Activated T-helper 17 cell treated with anti-CD3 and anti-CD28 coated beads, Interleukin-2, amount 50 U/mL, for 72 hours (primary cell): Measurements from ENCODE around the gene TAS1R3. TPM values are rescaled to one million over a fixed set of nuclear protein-coding genes. Genes with fewer than 3 reads are reported as not detected.

Experiments
- ATAC-seq: fragments of 150-1000 bp; cut with Tn5 transposase; replicated peaks from 2 replicates; pipeline ENCODE4 v1.10.0; 2021; ENCODE audit warnings: mild to moderate bottlenecking, moderate library complexity
- H3K27ac Mint-ChIP-seq: one replicate; pipeline ENCODE4 v1.8.0; 2022; ENCODE audit warnings: mixed read lengths
- H3K27me3 Mint-ChIP-seq: one replicate; pipeline ENCODE4 v1.8.0; 2022; ENCODE audit warnings: mixed read lengths
- H3K36me3 Mint-ChIP-seq: one replicate; pipeline ENCODE4 v1.8.0; 2022; ENCODE audit warnings: low read depth, mild to moderate bottlenecking, mixed read lengths
- H3K4me1 Mint-ChIP-seq: one replicate; pipeline ENCODE4 v1.8.0; 2022; ENCODE audit warnings: mixed read lengths
- H3K4me3 Mint-ChIP-seq: one replicate; pipeline ENCODE4 v1.8.0; 2022; ENCODE audit warnings: mild to moderate bottlenecking, mixed read lengths
- H3K9me3 Mint-ChIP-seq: one replicate; pipeline ENCODE4 v1.8.0; 2022; ENCODE audit warnings: mixed read lengths
- total RNA-seq, 2 donors: library from RNA; stranded (reverse); gene quantifications; one replicate each; pipeline ENCODE4 v1.2.3, GENCODE V29; 2022

The TAS1R3 gene
- total RNA-seq, 2 donors from 2014 or later, result 0.71 to 1.1 TPM

GRCh38 chr1:1291548-1292441 lies 39.3 kb upstream of the TAS1R3 start:
- H3K4me3 Mint-ChIP-seq, result no peak overlapping the region
- ATAC-seq, result peak; percentile 83
- H3K27me3 Mint-ChIP-seq, result no peaks in the 10 kb centered on the region
- no peaks in the 10 kb centered on the region for H3K36me3 Mint-ChIP-seq
- no peak overlapping the region for H3K27ac Mint-ChIP-seq
- no peaks in the 10 kb centered on the region for H3K9me3 Mint-ChIP-seq
- H3K4me1 Mint-ChIP-seq, result no peaks in the 10 kb centered on the region

GRCh38 chr1:1292442-1292779 lies 38.7 kb upstream of the TAS1R3 start:
- Mint-ChIP-seq H3K27ac (no peak overlapping the region), H3K4me3 (no peak overlapping the region), H3K27me3 (no peaks in the 10 kb centered on the region), H3K4me1 (no peaks in the 10 kb centered on the region), H3K9me3 (no peaks in the 10 kb centered on the region), H3K36me3 (no peaks in the 10 kb centered on the region)
- no peak for ATAC-seq

GRCh38 chr1:1292851-1293250 lies 38.2 kb upstream of the TAS1R3 start:
- H3K27me3 Mint-ChIP-seq, result no peaks in the 10 kb centered on the region
- no peak overlapping the region for H3K27ac Mint-ChIP-seq
- no peaks in the 10 kb centered on the region for H3K4me1 Mint-ChIP-seq
- H3K9me3 Mint-ChIP-seq, result no peaks in the 10 kb centered on the region
- ATAC-seq, result no peak
- no peak overlapping the region for H3K4me3 Mint-ChIP-seq
- H3K36me3 Mint-ChIP-seq, result no peaks in the 10 kb centered on the region

GRCh38 chr1:1293263-1294249 lies 37.5 kb upstream of the TAS1R3 start:
- no peak for ATAC-seq
- H3K27ac Mint-ChIP-seq, result no peak overlapping the region
- H3K9me3 Mint-ChIP-seq, result no peaks in the 10 kb centered on the region
- no peak overlapping the region for H3K4me3 Mint-ChIP-seq
- no peaks in the 10 kb centered on the region for H3K4me1 Mint-ChIP-seq
- no peaks in the 10 kb centered on the region for H3K36me3 Mint-ChIP-seq
- no peaks in the 10 kb centered on the region for H3K27me3 Mint-ChIP-seq

GRCh38 chr1:1294250-1294890 lies 36.7 kb upstream of the TAS1R3 start:
- Mint-ChIP-seq H3K4me1 (no peaks in the 10 kb centered on the region), H3K36me3 (no peaks in the 10 kb centered on the region), H3K27ac (no peak overlapping the region), H3K4me3 (no peak overlapping the region), H3K27me3 (no peaks in the 10 kb centered on the region), H3K9me3 (no peaks in the 10 kb centered on the region)
- no peak for ATAC-seq

- Mint-ChIP-seq H3K27ac (no peak overlapping the region), H3K27me3 (no peaks in the 10 kb centered on the region), H3K4me3 (no peak overlapping the region), H3K36me3 (no peaks in the 10 kb centered on the region), H3K4me1 (no peaks in the 10 kb centered on the region), H3K9me3 (no peaks in the 10 kb centered on the region)
- no peak for ATAC-seq
Measured at GRCh38 chr1:1295154-1295923, 35.7 kb upstream of the TAS1R3 start.

- no peaks in the 10 kb centered on the region for H3K27me3 Mint-ChIP-seq
- no peak overlapping the region for H3K4me3 Mint-ChIP-seq
- H3K27ac Mint-ChIP-seq, result no peak overlapping the region
- H3K36me3 Mint-ChIP-seq, result no peaks in the 10 kb centered on the region
- H3K9me3 Mint-ChIP-seq, result no peaks in the 10 kb centered on the region
- H3K4me1 Mint-ChIP-seq, result no peaks in the 10 kb centered on the region
- no peak for ATAC-seq
Measured at GRCh38 chr1:1296070-1297061, 34.7 kb upstream of the TAS1R3 start.

- no peak for ATAC-seq
- Mint-ChIP-seq H3K27ac (no peak overlapping the region), H3K9me3 (no peaks in the 10 kb centered on the region), H3K4me3 (no peak overlapping the region), H3K4me1 (no peaks in the 10 kb centered on the region), H3K27me3 (no peaks in the 10 kb centered on the region), H3K36me3 (no peaks in the 10 kb centered on the region)
Measured at GRCh38 chr1:1297802-1298424, 33.2 kb upstream of the TAS1R3 start.

GRCh38 chr1:1298861-1299685 lies 32.0 kb upstream of the TAS1R3 start:
- Mint-ChIP-seq H3K27ac (no peak overlapping the region), H3K36me3 (no peaks in the 10 kb centered on the region), H3K9me3 (no peaks in the 10 kb centered on the region), H3K27me3 (no peaks in the 10 kb centered on the region), H3K4me3 (no peak overlapping the region), H3K4me1 (no peaks in the 10 kb centered on the region)
- ATAC-seq, result no peak

- H3K4me1 Mint-ChIP-seq, result no peaks in the 10 kb centered on the region
- H3K27ac Mint-ChIP-seq, result no peak overlapping the region
- H3K4me3 Mint-ChIP-seq, result no peak overlapping the region
- H3K36me3 Mint-ChIP-seq, result no peaks in the 10 kb centered on the region
- no peaks in the 10 kb centered on the region for H3K9me3 Mint-ChIP-seq
- no peaks in the 10 kb centered on the region for H3K27me3 Mint-ChIP-seq
- peak; percentile 49 for ATAC-seq
Measured at GRCh38 chr1:1299686-1300351, 31.3 kb upstream of the TAS1R3 start.

GRCh38 chr1:1300352-1300739 lies 30.7 kb upstream of the TAS1R3 start:
- Mint-ChIP-seq H3K36me3 (no peaks in the 10 kb centered on the region), H3K27ac (no peak overlapping the region), H3K4me3 (no peak overlapping the region), H3K4me1 (no peaks in the 10 kb centered on the region), H3K27me3 (no peaks in the 10 kb centered on the region), H3K9me3 (no peaks in the 10 kb centered on the region)
- no peak for ATAC-seq

- Mint-ChIP-seq H3K4me1 (no peaks in the 10 kb centered on the region), H3K4me3 (no peak overlapping the region), H3K27me3 (no peaks in the 10 kb centered on the region), H3K9me3 (no peaks in the 10 kb centered on the region), H3K36me3 (no peaks in the 10 kb centered on the region), H3K27ac (no peak overlapping the region)
- no peak for ATAC-seq
Measured at GRCh38 chr1:1302006-1302430, 29.1 kb upstream of the TAS1R3 start.
